ENCODE measurements around the gene MPG.
A peak's percentile ranks its signal among the peaks of the same experiment; 100 is the strongest.

MPG gene

DNA sequence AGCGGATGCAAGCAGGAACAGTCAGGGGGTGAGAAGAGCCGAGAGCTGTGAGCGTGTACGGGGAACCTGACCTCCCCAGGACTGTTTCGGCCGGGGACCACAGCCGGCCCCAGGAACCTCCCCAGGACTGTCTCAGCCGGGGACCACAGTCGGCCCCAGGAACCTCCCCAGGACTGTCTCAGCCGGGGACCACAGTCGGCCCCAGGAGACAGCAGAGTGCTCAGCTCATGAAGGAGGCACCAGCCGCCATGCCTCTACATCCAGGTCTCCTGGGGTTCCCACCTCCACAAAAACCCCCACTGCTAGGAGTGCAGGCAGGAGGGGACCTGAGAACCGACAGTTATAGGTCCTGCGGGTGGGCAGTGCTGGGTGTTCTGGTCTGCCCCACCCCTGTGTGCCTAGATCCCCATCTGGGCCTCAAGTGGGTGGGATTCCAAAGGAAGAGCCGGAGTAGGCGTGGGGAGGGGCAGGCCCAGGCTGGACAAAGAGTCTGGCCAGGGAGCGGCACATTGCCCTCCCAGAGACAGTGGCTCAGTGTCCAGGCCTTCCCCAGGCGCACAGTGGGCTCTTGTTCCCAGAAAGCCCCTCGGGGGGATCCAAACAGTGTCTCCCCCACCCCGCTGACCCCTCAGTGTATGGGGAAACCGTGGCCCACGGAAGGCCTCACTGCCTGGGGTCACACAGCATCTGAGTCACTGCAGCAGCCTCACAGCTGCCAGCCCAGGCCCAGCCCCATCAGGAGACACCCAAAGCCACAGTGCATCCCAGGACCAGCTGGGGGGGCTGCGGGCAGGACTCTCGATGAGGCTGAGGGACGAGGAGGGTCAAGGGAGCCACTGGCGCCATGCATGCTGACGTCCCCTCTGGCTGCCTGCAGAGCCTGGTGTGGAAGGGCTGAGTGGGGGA, 9.9 kb upstream of the MPG start:
- FAIRE-seq, result no peak

DNA sequence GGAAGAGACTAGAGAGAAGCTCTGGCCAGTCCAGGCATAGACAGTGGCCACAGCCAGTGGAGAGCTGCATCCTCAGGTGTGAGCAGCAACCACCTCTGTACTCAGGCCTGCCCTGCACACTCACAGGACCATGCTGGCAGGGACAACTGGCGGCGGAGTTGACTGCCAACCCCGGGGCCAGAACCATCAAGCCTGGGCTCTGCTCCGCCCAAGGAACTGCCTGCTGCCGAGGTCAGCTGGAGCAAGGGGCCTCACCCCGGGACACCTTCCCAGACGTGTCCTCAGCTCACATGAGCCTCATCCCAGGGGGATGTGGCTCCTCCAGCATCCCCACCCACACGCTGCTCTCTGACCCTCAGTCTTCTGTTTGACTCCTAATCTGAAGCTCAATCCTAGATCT, 8.8 kb upstream of the MPG start:
- no peak for FAIRE-seq

DNA sequence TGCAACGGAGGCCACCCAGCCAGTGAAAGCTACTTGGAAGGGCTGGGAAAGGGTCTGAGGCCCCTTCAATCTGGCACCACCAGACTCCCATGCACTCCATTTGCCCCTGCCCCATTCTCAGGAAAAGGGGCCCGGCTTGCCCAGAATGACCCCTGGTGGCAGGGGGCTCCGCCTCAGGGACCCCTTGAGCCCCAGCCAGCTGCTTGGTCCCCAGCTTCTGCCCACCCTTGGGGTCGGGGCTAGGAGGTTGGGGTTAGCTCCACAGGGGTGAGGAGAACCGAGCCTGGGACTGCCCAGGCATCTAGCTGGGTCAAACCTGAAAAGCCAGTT, 6.8 kb upstream of the MPG start:
- FAIRE-seq, result no peak

GRCh38 chr16:71540-72401, 6.3 kb upstream of the MPG start:
- FAIRE-seq, result peak; percentile 87

DNA sequence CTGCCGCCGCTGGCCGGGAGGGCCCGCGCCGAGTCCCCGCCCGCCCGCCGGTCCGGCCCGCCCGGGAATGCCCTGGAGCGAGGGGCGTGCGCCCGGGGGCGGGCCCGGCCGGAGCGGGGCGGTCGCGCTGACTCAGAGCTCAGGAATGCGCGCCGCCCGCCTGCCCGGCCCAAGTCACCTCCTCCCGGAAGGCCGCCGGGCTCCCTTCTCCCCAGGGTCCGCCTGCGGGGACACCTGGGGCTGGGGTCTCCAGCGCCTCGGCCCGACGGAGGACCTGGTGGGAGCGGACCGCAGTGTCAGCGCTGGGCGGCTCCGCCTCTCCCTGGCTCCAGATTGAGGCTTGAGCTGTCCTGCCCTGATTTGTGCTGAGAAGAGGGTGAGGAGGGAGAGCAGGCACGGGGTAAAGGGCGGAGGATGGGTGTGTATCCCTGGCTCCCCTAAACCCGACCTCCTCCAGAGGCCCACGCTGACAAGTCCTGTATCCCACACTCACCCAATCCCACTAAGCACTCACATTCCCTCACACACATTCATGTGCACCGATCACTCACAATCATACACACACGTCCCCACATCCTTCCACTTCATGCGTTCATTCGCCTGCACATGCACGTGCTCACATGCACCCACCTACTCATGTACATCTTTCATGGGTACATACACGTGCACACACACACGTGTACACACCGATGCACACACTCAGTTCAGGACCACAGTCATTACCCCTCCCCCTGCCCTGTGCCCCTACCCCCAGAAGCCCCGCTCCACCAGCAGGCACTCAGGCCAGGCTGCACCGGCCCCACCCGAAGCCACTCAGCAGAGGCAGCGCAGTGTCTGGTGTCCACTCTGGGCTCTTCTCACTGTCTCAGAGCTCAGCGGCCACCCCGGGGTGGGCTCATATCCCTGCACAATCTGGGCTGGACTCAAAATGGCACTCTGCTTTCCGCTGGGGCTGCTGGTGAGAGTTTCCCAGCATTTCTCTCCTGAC, 5.2 kb upstream of the MPG start, which contains the start of gene RHBDF1:
Gene RHBDF1, minus strand, starts transcription at position 71 of the 988 bp plus-strand sequence. CDS start 7,616 bp downstream, outside the sequence.
- FAIRE-seq, result no peak

GRCh38 chr16:74051-74746, 3.8 kb upstream of the MPG start:
- peak; percentile 65 for FAIRE-seq

DNA sequence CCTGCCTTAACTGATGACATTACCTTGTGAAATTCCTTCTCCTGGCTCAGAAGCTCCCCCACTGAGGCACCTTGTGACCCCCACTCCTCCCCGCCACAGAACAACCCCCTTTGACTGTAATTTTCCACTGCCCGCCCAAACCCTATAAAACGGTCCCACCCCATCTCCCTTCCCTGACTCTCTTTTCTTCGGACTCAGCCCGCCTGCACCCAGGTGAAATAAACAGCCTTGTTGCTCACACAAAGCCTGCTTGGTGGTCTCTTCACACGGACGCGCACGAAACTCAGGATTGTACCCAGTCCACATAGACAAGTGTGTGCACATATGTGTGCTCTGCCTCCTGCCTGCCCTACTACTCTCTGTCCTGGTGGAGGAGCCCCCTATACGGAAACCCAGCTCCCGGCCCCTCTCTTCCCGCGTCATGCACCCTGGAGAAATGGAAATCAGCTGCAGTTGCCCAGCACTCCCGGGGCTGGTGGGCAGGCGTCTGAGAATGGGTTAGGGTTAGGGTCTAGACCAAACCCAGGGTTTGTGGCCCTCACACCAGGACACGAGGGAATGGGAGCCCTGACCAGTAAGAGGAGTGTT, 3.2 kb upstream of the MPG start:
- no peak for FAIRE-seq

GRCh38 chr16:75580-76501, 2.2 kb upstream of the MPG start:
- peak; percentile 50 for FAIRE-seq

- no peak for FAIRE-seq
Measured at GRCh38 chr16:76535-77272, 1.3 kb upstream of the MPG start.

DNA sequence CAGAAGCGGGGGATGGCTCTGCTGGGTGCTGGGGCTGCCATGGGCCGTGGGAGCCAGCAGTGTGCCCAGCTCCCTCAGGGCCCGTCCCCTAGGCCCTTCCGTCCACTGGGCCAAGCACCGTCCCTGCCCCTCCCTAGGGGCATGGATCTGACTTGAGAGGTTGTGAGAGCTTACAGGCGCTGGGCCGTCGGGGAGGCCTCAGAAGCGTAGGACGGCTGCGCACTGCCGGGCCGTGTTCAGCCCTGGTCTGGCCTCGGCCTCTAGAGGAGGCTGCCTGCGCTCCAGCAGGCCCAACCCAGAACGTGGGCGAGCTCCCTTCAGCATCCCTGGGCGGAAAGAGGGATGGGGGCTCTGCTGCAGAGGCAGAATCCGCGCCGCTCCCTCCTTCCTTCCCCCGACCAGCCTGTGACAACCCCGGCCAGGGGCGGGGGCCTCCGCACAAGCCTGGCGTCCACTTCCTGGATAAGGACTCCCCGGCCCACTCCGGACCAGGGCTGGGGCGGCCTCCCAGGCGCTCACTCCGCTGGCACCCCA, 685 bp upstream of the MPG start:
- no peak for FAIRE-seq

GRCh38 chr16:78444-79150, 572 bp downstream of the MPG start:
- FAIRE-seq, result no peak

GRCh38 chr16:79151-80054, 1.4 kb downstream of the MPG start:
- no peak for FAIRE-seq

DNA sequence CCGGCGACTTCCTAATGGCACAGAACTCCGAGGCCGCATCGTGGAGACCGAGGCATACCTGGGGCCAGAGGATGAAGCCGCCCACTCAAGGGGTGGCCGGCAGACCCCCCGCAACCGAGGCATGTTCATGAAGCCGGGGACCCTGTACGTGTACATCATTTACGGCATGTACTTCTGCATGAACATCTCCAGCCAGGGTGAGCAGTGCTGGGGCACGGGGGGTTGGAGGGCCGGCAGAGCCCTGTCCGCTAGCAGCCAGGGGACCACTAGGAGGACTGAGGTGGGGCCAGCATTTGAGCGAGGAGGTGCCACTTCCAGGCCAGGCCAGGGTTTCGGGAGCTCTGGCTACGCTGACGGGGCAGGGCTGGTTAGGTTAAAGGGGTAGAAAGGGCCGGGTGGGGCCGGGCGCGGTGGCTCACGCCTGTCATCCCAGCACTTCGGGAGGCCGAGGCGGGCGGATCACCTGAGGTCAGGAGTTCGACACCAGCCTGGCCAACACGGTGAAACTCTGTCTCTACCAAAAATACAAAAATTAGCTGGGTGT, 5.1 kb downstream of the MPG start:
- no peak for FAIRE-seq

DNA sequence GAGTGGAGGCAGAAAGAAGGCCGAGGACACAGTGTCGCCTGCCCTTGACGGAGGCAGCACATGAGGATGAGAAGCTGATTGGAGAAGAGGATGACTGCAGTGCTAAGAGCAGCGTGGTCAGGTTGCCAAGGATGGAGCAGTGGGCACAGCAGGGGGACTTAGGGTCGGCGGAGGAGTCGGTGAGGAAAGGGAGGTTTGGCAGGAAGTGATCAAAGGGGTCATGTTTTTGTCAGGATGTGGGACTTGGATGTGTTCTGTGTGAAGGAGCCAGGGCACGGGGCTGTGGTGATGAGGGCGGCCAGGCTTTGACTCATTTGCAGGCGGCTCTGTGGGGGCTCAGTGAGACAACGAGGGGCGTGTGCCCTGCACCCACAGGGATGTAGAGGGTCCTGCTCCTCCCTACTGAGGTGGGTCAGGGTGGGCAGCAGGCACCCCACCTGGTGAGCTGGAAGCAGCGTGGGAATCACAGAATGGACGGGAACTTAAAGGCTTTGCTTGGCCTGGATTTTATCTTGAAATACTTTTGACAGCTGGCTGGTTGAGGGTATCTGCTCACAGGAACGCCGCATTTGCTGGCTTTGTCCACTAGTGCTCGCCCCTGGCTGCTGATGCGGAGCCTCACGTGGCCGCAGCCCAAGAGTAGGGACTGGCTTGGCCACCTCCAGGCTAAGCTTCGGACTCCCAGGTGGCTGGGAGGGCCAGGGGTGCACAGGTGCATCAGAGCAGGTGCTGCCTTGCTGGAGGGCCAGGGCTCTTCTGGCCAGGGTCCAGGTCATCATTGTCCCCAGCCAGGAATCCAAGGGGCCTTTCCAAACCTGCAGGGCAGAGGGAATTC, 6.0 kb downstream of the MPG start:
- no peak for FAIRE-seq

- FAIRE-seq, result no peak
Measured at GRCh38 chr16:84718-85406, 6.8 kb downstream of the MPG start.

GRCh38 chr16:85407-85782, 7.4 kb downstream of the MPG start:
- FAIRE-seq, result no peak

Data from G401.6 (cell line).